HepG2 (cell line): ENCODE data around the gene TMEM221. TPM values are rescaled to one million over a fixed set of nuclear protein-coding genes. Genes with fewer than 3 reads are reported as not detected.

Experiments
- ARID2 ChIP-seq: sonication (generic); formaldehyde crosslinking; IDR thresholded peaks from 2 replicates; pipeline ENCODE4 v1.8.1; 2022; ENCODE audit warnings: mild to moderate bottlenecking, missing genetic modification reagents, borderline replicate concordance
- BATF2 ChIP-seq: sonication (generic); formaldehyde crosslinking; IDR thresholded peaks from 2 replicates; pipeline ENCODE4 v1.8.0; 2022; ENCODE audit warnings: mild to moderate bottlenecking, missing genetic modification reagents, moderate library complexity
- CEBPZ ChIP-seq: IDR thresholded peaks from 2 replicates; pipeline ENCODE4 v1.6.1; 2012; ENCODE audit warnings: low read length, improper control_type of control experiment
- CENPT ChIP-seq: sonication (generic); formaldehyde crosslinking; IDR thresholded peaks from 2 replicates; pipeline ENCODE4 v1.8.0; 2022; ENCODE audit warnings: low read depth, mild to moderate bottlenecking, moderate library complexity, missing genetic modification reagents
- CTCF ChIP-seq: sonication (generic); formaldehyde crosslinking; IDR thresholded peaks from 2 replicates; pipeline ENCODE4 v1.5.0; 2020; ENCODE audit warnings: mild to moderate bottlenecking, missing genetic modification reagents, moderate library complexity
- DMAP1 ChIP-seq: IDR thresholded peaks from 2 replicates; pipeline ENCODE4 v1.6.1; 2016
- E2F5 ChIP-seq: sonication (generic); formaldehyde crosslinking; conservative IDR thresholded peaks from 2 replicates; pipeline ENCODE4 v1.4.0; 2020; ENCODE audit warnings: missing genetic modification reagents
- FLYWCH1 ChIP-seq: sonication (generic); formaldehyde crosslinking; IDR thresholded peaks from 2 replicates; pipeline ENCODE4 v1.8.1; 2023; ENCODE audit warnings: mild to moderate bottlenecking, missing genetic modification reagents
- HDAC6 ChIP-seq: fragments of 200-600 bp; sonication (generic); IDR thresholded peaks from 2 replicates; pipeline ENCODE4 v1.7.0; 2017; ENCODE audit warnings: mild to moderate bottlenecking, antibody characterized with exemption, low read length, low read depth
- HNRNPL ChIP-seq: fragments of 200-400 bp; formaldehyde crosslinking; IDR thresholded peaks from 2 replicates; pipeline ENCODE4 v1.6.1; 2017; ENCODE audit warnings: mild to moderate bottlenecking, low read depth, low read length
- LBX2 ChIP-seq: sonication (generic); formaldehyde crosslinking; IDR thresholded peaks from 2 replicates; pipeline ENCODE4 v1.5.0; 2020; ENCODE audit warnings: missing genetic modification reagents, mild to moderate bottlenecking, borderline replicate concordance
- MNT ChIP-seq: fragments of 450-650 bp; IDR thresholded peaks from 2 replicates; pipeline ENCODE4 v1.6.1; 2016
- NR3C1 ChIP-seq: sonication (generic); formaldehyde crosslinking; IDR thresholded peaks from 2 replicates; pipeline ENCODE4 v1.4.0; 2020; ENCODE audit warnings: missing genetic modification reagents
- ZNF280B ChIP-seq: sonication (generic); formaldehyde crosslinking; IDR thresholded peaks from 2 replicates; pipeline ENCODE4 v1.5.0; 2020; ENCODE audit warnings: missing genetic modification reagents, mild to moderate bottlenecking, borderline replicate concordance
- ZNF724P ChIP-seq: sonication (generic); formaldehyde crosslinking; IDR thresholded peaks from 2 replicates; pipeline ENCODE4 v1.8.0; 2022; ENCODE audit warnings: missing genetic modification reagents, borderline replicate concordance
- ZNF761 ChIP-seq: sonication (generic); formaldehyde crosslinking; conservative IDR thresholded peaks from 2 replicates; pipeline ENCODE4 v1.4.0; 2020; ENCODE audit warnings: mild to moderate bottlenecking, missing genetic modification reagents
- polyA plus RNA-seq, 8 experiments: library from polyadenylated mRNA; depleted of rRNA in 3 of 8; stranded (reverse) in 7 of 8; unstranded in 1 of 8; fragments of >200 nt; fragmentation: Illumina TruSeq in 4 of 8; extraction: Trizol in 4 of 8; gene quantifications; 2 replicates each; pipeline versions ENCODE4 v1.2.1 to v1.2.3, GENCODE V29; 2011 to 2016; ENCODE audit warnings: low read depth in 4 of 8, missing spikeins in 1 of 8, mixed read lengths in 1 of 8; ENCODE audit not compliant: insufficient read depth in 1 of 8
- total RNA-seq, 5 experiments: library from RNA; depleted of rRNA; stranded (reverse); fragments of >200 nt; fragmentation: Illumina TruSeq; extraction: Trizol; gene quantifications; 2 replicates each; pipeline ENCODE4 v1.2.3, GENCODE V29; 2016; ENCODE audit warnings: low read depth in 1 of 5

TMEM221 gene
- total and polyA plus RNA-seq, 2 of the 13 experiments (the other 11 are each of a cell fraction or from before 2014, with no cell fraction given), result 0.33 to 0.77 TPM

GRCh38 chr19:17390665-17391370, 57.6 kb downstream of the TMEM221 start (continued):
- TF ChIP-seq BATF2 (CRISPR knock-in tag), result no peak
- no peak for TF ChIP-seq E2F5 (CRISPR knock-in tag)
- TF ChIP-seq NR3C1, result no peak
- TF ChIP-seq FLYWCH1 (CRISPR knock-in tag), result no peak
- no peak for TF ChIP-seq CEBPZ
- TF ChIP-seq LBX2 (CRISPR knock-in tag), result no peak
- TF ChIP-seq HDAC6, result no peak
- no peak for TF ChIP-seq MNT
- peak; percentile 89 for TF ChIP-seq CTCF
- TF ChIP-seq ZNF280B (CRISPR knock-in tag), result no peak
- TF ChIP-seq CENPT (CRISPR knock-in tag), result no peak
- TF ChIP-seq DMAP1, result no peak
- TF ChIP-seq ARID2 (CRISPR knock-in tag), result no peak
- no peak for TF ChIP-seq HNRNPL
- no peak for TF ChIP-seq ZNF724P (CRISPR knock-in tag)
- no peak for TF ChIP-seq ZNF761 (CRISPR knock-in tag)
